GM21381 (cell line): ENCODE results near the gene ANO1.

ENCODE experiments used
- ATAC-seq: cut with Tn5 transposase; IDR thresholded peaks from one replicate; pipeline ENCODE4 v1.9.1; 2021; ENCODE audit warnings: mild to moderate bottlenecking, moderate library complexity; ENCODE audit not compliant: unreplicated experiment

The ANO1 gene

DNA sequence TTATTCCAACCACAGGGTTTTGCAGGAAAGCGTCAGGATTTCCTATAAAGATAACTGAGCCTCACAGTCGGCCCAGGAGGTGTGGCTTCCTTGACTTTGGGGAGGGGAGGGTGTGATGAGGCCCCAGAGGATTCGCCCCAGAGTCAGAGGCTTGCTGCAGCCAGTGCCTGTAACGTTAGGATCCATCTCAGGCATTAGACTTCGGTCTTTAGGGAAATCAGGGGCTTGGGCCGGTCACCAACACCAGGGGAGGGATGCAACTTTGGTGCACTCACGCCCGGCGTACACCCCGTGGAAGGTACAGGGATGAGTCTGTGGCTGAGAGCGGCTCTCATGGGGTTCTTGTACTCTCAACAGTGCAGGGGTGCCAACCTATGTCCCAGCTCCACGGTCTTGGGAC is 5.7 kb upstream of the ANO1 start:
- no peak for ATAC-seq

DNA sequence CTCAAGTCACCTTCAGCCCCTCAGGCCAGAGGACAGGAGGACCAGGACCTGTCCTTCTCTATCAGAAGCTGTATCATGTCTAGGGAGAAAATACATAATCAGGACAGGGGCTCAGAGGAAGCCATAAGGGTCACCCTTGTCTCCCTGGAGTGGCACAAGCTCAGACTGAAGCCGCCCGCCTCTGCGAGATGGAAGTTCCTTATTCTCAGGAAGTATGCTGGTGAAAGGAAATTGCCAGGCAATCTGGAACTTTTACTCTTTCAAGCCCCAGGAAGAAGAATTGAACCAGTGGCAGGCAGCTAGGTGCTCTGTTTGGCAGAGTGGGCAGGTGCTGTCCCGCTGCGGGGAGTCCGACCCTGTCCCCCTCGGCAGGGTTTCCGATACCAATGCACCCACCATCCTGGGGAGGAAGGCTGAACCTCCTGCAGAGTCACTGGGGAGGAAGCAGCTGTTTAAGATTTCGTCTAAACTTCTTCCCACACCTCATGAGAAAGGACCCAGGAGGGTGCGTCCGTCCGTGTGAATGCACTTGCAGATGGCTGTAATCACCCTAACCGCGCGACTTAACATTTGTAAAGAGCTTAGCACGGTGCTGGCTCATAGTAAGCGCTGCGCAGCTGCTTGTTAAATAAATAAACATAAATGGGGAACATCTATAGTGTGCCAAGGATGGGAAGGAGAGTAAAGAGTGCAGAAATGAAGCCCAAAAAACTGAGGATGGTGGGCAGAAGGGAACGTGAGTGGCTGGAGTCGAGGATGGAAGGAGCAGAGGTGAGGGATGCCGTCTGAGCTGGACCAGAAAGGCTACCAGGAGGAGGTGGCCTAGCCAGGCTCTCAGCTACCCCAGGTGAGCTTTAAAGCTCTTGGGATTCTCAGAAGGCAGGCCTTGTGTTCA is 5.0 kb upstream of the ANO1 start:
- no peak for ATAC-seq

DNA sequence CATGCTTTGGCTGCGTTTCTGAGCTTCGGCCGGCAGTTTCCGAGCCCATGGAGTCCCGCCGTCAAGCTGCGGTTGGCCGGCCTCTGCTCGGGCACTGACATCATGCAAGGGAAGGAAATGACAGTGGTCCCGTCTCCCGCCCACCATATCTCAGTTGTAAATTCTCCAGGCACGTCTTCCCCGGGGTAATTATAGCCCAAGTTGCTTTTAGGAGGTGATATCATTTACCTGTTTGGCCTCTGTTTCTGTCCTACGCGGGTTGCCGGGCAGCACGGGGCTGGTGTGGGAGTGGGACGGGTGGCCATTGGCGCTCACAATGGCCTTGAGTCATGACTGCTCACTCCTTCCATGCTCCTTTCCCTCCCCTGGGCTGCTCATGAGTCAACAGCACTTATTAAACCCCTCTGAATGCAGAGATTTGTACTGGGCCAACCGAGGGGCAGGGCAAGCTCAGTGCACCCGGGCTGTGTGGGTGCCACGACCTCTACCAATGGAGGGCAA is 4.2 kb upstream of the ANO1 start:
- no peak for ATAC-seq

DNA sequence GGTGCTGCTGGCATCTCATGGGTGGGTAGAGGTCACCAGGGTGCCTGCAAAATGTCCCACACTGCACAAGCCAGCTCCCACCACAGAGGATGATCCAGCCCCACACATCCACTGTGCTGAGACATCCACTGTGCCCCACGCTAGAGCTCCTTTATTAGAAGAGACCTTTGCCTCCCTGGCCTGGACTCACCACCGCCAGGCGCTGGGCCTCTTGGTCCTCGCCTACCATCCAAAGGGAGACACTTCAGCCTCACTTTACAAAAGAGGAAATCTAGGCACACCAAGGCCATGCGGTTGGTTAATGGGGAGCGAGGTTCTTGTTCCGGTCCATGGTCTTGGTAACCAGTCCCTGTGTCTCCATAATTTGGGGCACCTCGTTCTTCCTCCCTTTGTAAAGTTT is 3.4 kb upstream of the ANO1 start:
- ATAC-seq: no peak

DNA sequence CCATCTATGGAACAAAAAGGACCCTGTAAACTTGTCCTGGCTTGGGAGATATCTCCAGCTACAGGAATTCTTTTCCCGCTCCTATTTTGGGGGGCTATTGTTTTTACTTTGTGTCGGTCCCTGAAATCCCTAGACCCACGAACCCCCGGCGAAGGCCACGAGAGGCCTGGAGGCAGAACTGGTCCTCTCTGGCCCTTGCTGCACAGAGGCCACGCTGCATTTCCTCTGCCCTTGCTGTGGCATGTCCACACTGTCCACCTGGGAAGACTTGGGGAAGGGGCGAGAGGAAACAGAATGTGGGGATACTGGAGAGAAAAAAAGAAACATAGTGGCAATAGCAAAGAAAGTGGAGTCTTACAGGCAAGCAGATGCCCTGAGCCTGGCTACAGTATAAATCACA is 2.3 kb upstream of the ANO1 start:
- ATAC-seq: no peak

DNA sequence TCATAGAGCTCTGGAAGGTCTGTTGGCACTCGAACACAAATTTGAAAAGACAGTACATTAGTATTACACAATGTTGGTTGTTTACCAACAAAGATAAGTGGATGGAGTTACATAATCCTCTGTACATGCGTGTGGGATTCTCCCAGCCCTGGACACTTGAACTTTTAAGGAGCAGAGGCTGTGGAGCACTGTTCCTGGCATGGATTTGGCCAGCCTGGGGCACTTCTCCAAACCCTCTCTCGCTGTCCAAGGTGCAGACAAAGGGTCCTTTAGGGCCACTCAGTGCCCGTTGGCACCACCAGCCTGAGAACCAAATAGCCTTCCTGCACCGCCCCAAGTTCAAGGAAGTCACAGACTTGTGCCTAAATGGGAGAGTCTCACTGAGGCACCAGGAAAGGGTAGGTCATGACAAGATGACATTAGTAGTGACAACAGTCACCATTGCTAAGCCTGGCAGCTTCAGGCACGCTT is 1.6 kb upstream of the ANO1 start:
- ATAC-seq: no peak

DNA sequence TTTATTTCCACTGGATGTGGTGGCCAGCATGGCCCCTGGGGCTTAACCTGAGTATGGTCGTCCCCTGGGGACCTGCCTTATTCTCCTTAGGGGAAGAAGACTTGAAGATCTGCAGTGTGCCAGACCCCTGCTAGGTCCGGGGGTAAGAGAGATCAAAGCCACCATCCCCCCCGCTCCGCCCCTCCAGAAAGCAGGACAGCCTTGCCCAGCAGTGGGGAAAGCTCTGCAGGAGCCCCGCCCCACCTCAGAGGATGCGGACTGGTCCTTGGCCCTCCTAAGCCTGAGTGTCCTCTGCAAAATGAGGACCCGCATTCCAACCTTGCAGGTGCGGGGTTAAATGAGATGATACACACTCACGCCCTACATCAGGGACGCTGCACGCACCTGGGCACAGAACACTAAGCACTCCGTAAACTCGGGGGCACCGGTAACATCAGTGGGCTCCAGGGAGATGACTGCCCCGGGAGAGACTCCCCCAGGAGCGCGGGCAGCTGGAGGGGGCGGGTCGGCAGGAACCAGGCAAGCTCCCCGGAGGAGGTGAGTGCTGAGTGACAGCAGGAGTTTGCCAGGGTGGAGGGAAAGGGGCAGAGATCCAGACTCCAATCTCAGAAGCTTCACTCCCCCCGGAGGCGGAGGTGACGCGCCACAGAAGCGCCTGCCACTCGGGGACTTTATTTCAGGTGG is 564 bp upstream of the ANO1 start:
- ATAC-seq: no peak

DNA sequence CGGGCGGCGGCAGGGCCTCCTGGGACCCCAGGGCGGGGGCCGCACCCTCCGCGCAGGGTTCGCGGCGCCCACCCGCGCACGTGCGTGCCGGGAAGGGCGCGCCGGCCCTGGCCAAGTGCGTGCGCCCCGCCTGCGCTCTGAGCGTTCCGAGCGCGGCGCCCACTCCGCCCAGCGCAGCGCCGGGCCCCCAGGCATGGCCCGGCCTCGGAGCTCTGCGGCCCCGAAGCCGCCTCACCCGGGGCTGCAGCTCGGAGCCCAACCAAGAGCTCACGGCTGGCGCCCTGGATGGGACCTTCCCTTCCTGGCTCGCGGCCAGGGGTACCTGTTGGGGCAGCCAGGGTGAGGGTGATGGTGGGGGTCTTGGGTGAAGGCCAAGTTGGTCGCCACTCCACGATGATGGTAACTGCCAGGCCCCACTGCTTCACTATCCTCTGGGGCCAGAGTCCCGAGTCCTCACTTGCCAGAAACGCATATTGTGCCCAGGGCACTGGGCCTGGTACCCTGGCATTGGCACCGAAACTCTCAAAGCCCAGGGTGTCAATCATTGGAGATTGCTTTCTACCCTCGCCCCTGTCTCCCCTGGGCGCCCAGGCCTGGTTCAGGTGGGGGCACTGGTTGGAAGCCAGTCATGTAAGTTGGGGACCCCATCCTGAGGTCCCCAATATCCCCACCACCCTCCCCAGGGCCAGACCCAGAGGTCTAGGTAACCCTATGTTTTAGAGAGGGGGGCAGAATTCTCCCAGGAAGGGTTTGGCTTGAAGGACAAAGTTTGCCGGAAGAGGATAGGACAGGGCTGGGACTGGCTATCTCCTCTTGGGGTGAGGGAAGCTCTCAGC is 882 bp downstream of the ANO1 start:
- ATAC-seq: no peak

DNA sequence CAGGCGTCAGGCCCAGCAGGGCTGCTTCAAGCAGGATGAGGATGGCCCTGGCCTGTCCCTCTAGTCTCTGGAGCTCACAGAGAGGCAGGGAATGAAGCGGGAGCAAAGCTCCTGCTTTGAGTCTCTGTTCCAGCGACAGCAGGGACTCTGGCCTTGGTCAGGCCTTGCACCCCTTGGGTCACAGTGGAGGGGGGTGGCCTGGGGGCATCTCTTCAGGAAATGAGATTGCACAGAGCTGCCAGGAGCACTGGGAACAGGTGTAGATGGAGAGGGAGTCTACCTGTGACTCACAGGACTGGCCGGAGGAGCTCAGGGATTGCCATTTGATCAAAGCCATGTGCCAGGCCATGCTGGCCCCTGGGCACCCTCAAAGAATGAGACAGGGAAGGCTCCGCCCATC is 1.6 kb downstream of the ANO1 start:
- no peak for ATAC-seq

DNA sequence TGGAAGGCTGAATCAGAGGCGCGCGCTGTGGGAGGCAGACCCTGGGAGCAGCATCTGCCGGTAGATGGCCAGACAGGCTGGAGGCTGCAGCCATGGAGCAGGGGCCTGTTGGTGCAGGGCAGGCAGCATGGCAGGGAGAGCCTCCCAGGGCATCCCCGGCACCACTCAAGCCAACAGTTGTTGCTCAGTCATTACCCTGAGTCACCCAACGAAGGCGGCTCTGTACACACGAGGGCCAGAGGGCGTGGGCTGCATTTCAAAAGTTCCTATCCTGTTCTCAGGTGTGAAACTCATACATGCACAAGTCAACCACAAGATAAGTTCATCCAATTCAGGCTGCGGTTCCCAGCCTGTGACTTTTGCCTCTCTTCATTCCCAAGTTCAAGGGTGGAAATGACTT is 2.6 kb downstream of the ANO1 start:
- ATAC-seq: no peak

DNA sequence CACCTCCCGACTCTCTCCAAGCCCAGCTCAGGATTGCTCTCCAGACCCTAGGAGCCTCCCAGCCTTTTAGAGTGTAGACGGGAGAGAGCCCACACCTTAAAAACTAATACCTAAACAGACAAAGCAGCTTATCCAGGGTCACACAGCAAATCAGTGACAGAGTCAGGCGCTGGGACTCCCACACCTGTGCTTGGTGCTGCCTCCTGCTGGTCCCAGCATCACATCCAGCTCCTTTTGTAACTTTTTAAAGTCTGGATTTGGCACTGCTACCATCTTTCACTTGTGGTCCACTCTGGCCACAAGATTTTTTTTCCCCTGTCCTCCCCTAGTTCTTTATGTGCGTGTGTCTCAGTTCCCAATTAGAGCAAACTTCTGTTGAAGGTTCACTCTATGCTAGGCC is 4.7 kb downstream of the ANO1 start:
- ATAC-seq: no peak

DNA sequence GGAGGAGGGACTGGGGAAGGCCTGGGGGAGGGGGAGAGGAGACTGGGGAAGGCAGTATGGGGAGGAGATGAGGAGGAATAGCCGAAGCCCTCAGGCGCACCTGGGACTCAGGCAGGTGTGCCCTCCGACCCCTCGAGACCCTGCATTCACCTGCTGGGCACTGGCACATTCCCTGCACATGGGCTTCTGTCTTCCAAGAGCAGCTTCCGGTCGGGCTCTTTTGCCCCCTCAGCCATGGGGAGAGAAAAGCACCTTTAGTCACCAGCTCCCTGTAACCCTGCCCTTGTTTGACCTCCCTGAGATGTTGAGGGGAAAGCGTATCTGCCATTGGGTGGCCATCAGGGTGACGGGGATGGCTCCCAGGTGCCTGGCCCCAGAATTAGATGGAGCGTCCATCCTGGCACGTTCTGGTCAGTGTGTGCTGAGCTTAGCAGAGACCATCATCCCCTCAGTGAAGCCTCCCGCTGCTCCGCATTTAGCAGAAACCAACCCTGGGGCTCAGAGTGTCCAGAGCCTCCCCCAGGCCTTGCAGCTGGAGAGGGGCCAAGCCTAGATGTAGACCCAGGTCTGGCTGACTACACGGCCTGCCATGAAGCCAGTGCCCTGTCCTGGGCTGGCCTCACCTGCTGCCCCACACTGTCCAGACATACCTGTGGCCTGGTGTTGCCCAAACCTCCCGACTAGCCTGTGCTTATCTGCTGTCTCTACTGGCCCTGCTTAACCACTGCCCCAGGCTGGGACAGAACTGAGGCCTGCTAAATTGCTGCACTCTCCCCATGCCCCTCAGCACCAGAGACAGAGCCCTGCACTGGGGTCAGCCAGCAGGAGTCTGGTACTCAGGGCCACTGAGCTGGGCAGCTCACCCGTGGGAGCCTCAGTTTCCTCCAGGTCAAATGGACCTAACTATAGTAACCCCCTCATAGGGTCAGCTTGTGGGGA is 6.2 kb downstream of the ANO1 start:
- ATAC-seq: no peak

DNA sequence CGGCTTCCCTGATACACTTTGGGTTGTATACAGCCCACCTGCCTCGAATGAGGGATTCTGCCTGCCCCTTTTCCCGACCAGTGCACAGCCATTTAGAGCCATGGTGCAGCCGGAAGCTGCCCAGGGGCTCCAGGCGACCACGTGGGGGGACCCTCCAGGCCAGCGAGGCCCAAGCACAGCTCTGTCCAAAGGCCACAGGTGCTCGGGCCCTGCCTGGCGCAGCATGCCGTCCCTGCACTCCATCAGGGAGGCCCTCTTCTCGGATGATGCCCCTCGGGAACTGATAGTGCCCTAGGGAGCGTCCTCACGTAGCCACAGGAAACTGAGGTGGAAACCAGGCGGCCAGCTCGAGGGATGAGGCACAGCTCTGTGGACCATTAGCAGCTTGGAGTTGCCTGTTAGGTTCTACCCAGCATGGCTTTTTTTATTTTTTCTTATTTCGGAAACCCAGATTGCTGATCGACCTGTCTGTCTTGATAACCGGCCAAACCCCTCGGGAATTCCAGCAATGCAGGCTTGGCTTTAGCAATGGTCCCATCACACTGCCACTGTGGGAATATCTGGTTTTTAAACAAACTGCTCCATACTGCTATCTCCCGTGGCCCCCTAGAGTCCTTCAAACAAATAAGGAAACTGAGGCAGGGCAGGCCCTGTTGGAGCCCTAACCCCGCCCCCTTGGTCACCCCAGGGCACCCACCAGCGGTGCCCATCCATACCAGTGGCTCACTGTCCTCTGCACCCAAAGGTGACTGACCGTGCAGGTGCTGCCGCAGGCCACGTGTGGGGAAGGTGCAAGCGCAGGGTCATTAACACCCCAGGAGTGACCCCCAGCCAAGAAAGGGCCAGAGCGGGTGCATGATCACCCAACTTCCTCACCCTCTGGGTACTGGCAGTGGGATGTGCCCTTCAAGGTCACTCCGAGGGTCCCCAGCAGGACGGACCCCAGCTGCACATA is 8.0 kb downstream of the ANO1 start:
- ATAC-seq: no peak

DNA sequence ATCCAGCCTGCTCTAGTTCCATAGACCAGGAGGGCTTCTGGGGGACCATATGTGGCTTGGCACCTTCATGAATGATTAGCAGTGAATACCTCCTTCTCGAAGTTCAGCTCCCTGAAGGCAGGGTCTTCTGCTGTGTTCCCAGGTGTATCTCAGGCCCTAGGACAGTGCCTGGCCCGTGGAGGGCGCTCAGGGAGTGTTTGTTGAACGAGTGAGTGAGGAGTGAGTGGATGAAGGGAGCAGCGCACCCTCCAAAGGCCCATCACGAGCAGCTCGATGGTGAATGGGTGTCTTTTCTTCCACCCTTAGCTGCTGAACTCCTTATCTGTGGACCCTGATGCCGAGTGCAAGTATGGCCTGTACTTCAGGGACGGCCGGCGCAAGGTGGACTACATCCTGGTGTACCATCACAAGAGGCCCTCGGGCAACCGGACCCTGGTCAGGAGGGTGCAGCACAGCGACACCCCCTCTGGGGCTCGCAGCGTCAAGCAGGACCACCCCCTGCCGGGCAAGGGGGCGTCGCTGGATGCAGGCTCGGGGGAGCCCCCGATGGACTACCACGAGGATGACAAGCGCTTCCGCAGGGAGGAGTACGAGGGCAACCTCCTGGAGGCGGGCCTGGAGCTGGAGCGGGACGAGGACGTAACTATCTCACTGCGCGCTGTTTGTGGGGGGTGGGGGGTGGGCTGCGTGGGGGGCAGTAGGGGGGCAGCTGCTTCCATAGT is 9.5 kb downstream of the ANO1 start:
- no peak for ATAC-seq

DNA sequence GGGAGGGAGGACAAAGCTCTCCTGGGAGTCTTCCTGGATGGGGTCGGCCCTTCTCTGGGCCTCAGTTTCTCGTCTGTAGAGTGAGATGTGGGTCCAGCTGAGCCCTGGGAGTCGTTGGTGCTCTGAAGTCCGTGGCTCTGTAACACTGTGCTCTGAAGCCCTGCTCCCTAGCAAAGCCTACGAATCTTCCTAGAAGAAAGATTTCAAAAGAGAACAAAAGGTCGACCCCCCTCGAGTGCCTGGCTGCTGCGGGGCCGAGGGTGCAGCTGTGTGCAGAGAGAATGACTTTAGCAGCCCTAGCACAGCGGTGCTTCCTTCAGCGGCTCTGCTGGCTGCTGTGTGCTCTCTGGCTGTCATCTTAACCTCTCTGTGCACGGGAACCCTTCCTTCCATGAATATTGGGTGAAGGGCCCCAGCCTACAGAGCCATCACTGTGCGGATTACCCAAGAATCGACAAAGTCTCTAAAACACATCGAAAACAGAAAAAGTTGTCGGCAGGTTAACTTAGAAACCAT is 10.7 kb downstream of the ANO1 start:
- ATAC-seq: no peak

DNA sequence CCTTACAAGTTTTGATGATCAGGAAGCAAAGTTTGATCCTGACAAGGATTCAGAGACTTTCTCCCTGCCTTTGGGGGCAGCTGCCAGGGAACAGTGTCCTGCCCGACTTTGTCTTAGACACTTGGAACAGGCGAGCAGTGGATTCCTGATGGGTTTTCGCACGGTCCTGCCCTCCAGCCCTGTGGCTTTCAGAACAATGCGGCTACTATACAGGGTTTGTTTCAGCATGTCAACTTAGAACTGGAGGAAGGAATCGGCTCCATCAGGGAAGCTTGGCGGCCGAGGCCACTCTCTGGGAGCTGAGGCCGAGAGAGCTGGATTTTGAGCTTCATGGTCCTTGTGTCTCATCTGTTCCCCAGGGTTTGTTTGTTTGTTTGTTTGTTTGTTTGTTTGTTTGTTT is 11.5 kb downstream of the ANO1 start:
- no peak for ATAC-seq

DNA sequence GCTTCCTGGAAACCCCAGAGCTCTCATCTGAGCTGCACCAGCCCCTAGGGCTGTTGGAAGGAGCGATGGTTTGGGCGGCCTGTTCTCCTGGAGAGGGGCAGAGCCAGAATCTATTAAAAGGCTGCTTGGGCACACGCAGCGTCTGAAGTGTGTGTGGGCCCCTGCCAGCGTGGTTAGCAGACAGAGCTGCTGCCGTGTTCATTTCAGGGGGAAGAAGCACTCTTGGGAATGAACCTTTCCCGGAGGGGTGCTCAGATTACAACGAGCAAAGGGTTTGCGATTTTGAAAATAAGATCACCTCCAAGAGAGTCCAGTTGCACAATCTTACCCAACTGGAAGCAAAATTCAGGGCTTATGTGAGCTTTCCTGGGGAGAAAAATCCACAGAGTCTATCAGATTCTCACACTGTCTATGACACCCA is 12.9 kb downstream of the ANO1 start:
- ATAC-seq: no peak

DNA sequence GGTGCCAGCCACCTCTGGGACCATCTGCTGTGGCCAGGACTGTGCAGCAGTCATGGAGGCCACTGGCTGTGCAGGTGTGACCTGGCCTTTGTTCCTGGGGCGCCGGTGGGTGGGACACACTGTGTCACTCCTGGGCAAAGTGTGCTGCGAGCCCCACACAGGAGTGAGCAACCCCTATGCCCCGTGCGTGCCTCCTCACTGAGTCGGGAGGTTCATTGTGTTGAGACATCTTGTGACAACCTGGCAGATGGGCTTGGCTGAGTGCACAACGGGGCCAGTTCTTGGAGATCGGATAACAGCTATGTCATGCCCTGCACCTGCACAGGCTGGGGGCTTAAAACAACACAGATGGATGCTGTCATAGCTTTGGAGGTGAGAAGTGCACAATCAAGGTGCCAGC is 13.5 kb downstream of the ANO1 start:
- ATAC-seq: no peak
